Stimulated activated CD8-positive, alpha-beta memory T cell treated with anti-CD3 and anti-CD28 coated beads, Interleukin-15, amount 100 ng/mL, for 4 hours (primary cell): ENCODE data around the gene AGAP5.
"Not testable (repeated sequence)": the region's sequence is repeated elsewhere in the genome, so short reads cannot be mapped to it uniquely, and the experiment has no call there.

Experiments used
- DNase-seq, 2 donors: peaks; one replicate each; pipeline ENCODE4 v3.0.0-alpha.2; 2020; ENCODE audit warnings: low read depth in 2 of 2

AGAP5 gene

GRCh38 chr10:73714483-73714882 lies 16.6 kb upstream of the AGAP5 start:
- not testable (repeated sequence) for DNase-seq

GRCh38 chr10:73713912-73714311 lies 16.0 kb upstream of the AGAP5 start:
- DNase-seq = not testable (repeated sequence)

DNA sequence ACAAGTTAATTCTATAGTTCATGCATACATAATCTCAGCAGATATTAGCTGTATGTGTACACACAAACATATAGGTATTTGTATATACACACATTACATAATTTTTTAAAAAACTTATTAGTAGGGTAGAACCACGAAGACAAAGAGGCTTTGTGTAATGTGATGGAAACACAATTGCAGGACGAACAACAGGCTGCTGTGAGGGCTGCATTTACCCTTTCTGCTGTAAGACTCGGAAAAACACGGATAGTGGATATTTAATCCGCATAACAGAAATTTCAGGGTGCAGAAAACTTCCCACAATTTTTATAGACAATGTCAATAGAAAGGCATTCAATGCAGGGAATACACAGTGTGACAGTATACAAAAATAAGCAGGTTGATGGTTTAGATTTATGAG lies 13.8 kb upstream of the AGAP5 start:
- DNase-seq = not testable (repeated sequence)

- DNase-seq = not testable (repeated sequence)
These were observed 10.2 kb upstream of the AGAP5 start for GRCh38 chr10:73708122-73708521.

DNA sequence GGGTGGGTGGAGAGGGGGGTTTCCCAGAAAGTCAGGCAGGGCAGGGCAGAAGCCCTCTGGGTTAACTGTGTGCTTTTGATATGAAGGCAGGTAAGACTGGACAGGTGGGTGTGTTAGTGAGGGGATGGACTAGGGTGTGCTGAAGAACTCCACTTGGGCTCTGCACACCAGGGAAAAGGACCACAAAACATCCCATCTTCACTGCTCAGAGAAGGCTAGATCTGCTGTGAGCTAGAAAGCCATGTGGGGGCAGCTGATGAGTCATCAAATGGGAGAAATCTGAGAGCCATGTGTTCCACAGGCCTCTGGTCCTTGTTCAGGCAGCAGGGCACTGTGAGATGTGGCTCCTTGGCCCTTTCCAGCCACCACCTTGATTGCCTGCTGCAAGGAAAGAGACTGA lies 9.7 kb upstream of the AGAP5 start:
- not testable (repeated sequence) for DNase-seq

DNA sequence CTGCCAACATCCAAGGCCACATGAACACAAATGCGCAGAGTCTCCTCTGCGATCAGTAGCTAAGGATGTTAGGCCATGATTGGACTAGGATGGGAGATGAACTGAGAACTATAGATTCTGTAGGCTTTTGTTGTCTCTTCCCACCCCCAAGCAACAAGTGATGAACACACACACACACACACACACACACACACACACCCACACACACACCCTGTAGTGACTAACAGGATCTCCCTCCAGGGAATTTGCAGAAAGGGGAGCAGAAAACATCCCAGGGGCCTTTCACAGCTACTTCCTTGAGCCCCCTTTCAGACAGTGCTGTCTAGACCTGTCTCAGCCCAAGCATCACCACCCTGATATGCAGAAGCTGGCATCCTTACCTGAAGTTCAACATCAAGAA lies 8.6 kb upstream of the AGAP5 start:
- DNase-seq = not testable (repeated sequence)

DNA sequence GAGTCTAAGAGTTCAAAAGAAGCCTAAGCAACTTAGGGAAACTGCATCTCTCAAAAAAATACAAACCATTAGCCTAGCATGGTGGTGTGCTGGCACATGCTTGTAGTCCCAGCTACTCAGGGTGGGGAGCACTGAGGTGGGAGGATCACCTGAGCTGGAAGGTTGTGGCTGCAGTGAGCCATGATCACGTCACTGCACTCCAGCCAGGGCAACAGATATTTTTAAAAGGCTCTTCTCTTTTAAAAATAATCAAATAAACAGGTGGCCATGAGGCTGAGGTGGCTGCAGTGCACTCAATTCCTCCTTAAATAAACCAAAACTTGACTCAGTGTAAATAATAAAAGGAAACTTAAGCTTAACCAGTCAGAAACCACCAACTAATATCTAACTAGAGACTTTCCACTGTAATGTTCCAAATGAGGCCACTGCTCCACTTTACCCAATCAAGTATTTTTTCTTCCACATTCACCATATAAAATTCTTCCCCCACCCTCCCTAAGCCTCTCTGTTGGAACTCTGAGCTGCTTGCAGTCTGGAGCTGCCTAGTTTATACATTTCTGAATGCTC lies 7.7 kb upstream of the AGAP5 start:
- not testable (repeated sequence) for DNase-seq

DNA sequence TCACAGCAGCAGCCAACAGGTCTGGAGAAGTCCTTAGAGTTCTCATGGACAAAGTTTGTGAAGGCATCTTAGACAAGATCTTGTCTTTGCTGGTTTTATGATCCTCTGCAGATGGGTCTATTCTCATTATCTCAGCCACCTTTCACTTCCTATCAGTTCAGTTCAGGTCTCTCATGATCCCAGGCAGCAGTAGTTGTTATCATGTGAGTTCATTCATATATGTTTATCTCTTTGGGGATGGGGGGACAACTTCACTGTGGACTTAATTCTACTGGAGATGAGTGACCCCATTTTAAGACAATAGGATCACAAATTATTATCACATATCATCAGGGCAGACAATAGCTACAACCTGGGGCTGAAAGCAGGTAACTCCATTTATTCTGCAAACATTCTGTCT lies 6.0 kb upstream of the AGAP5 start:
- DNase-seq = not testable (repeated sequence)

DNA sequence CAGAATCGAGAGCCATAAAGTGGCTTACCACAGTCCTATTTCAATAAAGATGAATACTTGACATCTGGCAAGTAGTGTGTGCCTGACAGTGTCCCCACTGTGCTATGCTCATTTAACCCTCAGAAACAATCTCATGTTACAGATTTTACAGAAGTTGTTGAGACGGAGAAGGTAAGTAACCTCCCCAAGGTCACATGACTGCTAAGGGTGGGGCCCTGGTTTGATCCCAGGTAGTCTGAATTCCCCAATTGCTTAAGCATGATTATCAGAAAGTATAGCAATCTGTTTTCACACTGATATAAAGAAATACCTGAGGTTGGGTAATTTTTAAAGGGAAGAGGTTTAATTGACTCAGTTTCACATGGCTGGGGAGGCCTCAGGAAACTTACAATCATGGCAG lies 910 bp upstream of the AGAP5 start:
- DNase-seq = not testable (repeated sequence)

DNA sequence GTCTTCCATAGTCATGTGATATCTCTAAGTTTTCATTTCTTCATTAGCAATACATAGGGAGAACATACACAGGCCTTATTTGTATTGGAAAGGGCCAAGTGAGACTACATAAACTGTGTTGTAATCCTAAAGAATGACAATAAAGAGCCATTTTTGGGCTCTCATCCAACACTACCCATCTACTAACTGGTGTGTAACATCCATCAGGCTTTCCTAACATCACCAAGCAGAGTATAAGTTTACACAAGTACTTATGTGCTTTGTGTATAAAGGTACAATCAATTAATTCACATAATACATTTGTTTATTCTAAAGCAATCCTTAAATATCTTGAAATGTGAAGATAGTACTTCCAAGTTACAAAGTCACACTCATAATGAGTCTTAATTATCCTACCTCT lies 2.6 kb downstream of the AGAP5 start:
- DNase-seq = not testable (repeated sequence)

DNA sequence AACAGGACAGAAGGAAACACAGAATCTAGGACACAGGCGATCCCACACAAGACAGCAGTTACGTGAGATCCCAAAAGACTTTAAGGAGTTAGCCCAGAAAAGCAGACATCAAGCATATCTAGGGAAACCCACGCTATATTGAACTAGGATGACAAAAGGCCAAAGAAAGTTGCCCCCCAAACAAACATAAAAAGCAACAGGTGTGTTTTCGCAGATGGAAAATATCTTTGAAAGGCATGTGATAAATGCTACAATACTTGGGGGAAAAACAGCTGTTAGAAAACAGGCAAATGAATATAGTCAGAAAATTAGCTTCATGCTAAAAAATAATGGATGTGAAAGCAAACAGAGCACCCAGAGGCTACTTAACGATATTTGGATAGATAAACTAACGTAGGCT lies 7.2 kb downstream of the AGAP5 start:
- not testable (repeated sequence) for DNase-seq

GRCh38 chr10:73689596-73689995 lies 8.3 kb downstream of the AGAP5 start:
- not testable (repeated sequence) for DNase-seq

- not testable (repeated sequence) for DNase-seq
These were observed 10.3 kb downstream of the AGAP5 start for GRCh38 chr10:73687641-73688040.

DNA sequence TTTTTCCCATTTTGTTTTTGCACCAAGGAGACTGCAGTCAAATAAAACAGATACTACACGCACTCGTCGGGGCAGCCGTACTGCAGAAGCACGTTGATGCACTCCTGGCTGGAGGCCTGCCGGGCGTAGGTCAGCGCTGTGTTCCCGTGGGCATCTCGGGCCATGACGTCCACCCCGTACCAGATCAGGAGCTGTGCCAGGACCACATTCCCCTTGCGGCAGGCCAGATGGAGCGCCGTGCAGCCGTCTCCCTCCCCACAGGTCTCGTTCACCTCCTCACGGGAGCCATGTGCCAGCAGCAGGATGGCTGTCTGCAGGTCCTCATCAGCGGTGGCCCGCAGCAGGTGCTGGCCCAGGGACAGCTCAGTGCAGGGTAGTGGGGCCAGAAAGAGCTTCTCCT lies 23.4 kb downstream of the AGAP5 start:
- DNase-seq = not testable (repeated sequence)

DNA sequence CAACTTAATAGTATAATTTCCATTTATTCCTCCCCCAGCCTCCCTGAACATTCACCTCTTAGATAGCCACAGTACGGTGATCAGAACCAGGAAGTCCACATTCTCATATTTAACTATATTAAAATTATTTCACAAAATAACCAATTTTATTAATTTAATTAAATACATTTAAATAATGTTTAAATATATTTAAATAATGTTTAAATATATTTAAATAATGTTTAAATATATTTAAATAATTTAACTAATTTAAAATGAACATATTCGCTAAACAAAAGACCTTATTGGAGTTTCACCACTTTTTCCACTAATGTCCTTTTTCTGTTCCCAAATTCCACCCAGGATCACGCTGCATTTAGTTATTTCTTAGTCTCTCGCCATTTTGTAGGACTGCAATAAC lies 29.5 kb downstream of the AGAP5 start:
- not testable (repeated sequence) for DNase-seq

DNA sequence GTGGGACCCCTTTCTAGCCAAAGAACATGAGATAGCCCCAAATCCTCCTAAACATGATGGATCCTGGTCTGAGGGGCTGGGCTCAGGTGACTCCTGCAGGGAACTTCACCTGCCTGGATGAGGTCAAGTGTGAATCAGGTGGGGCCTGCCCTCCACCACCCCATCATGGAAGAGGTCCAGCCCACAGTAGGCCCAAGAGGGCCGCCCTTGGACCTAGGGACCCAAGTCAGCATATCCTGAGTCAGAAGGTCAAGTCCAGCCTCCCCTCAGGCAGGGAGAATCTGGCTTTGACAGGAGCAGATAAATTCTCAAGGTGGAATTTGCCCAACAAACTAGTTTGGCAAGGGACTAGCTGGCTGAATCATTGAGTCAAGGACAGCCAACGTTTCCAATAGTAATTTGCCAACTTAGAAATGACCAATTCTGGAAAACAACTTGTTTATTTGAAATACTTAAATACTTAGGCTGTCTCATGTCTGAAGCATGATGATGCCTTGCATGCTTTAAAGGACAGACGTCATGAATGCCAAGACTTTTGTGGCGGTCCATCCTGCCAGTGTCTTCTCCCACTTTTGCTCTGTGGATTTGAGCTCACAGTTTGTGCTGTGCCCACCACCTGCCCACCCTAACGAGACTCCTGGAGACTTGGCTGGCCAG lies 31.6 kb downstream of the AGAP5 start:
- DNase-seq = not testable (repeated sequence)

GRCh38 chr10:73665581-73665980 lies 32.3 kb downstream of the AGAP5 start:
- not testable (repeated sequence) for DNase-seq

DNA sequence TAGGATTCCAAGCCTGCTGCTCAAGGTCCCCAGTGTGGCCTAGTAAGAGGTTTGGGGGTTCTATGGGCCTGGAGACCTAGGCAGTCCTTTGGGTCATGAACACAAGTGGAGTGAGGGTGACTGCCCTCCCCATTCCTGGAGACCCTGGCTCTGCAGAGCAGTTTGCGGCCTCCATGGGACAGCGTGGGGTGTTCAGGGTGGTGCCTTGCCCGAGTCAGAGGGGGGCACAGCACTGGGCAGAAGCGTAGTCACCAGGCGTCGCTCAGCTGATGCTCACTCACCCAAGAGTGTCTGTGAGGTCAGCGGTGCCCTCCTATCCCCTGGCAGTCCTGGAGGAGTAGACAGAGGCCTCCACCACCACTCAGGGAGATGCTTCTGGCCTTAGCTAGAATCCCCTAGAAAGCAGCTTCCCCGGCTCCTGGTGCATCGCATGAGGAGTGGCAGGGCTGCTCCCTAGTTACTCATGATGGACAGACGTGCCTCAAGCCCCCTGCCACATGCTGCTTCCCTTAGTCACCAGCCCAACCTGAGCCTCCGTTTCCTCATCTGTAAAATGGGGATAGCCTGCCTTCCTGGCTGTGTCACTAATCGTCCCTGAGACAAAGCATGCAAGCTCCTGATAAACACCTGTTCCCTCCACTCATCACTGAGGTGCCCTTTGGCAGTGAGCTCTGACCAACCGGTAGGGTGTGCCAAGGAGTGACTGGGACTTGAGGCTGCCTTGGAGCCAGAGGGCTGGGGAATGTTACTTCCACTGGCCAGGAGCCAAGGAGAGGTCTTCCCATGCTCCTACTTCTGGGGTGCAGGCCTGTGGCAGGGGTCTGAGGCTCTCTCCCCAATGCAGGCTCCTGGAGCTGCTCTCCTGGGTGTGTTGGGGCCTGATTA lies 33.5 kb downstream of the AGAP5 start:
- not testable (repeated sequence) for DNase-seq

GRCh38 chr10:73663621-73664020 lies 34.3 kb downstream of the AGAP5 start:
- DNase-seq = not testable (repeated sequence)

GRCh38 chr10:73662705-73663104 lies 35.2 kb downstream of the AGAP5 start:
- DNase-seq = not testable (repeated sequence)

- no peak for DNase-seq
These were observed 42.0 kb downstream of the AGAP5 start, which contains the start of gene SYNPO2L for GRCh38 chr10:73655990-73656298. Gene SYNPO2L, minus strand, starts transcription at chr10:73656029. Its CDS starts 107 bp downstream, at chr10:73655922.

DNA sequence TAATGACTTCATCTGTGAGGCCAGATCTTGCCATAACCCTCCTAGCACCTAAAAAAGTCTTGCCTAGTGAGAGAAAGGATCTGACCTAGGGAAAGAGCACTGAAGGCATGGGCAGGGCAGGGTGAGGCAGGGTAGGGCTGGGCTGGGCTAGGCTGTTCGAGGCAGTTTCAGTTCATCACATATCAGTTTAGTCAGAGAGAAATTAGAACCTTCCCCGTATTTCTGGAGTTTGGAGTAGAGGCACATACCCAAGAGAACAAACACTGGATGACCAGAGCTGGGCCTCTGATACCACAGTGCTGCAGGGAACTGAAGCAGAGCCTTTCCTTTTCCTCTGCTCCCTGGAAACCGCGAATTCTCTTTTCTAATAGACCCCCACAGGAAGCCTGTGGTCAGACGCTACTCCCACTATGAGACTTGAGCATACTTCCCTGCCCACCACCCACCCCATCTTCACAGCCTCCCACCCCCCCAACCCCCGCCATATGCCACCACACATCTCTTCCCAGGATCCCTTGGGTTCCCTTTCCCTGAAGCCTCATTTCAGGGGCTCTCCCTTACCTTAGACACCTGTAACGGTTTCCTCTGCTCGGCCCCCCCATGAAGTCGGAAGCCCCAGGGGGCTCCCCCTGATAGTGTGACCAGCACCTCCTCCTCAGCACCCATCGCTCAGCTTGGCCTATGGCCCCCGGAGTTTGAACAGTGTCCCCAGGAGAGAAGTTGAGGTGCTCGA lies 42.5 kb downstream of the AGAP5 start:
- no peak for DNase-seq
